GM19467 (cell line): ENCODE results near the gene MYO3B.

ENCODE experiments used
- ATAC-seq: cut with Tn5 transposase; IDR thresholded peaks from one replicate; pipeline ENCODE4 v1.9.1; 2021; ENCODE audit warnings: mild to moderate bottlenecking, moderate library complexity; ENCODE audit not compliant: unreplicated experiment

Gene MYO3B, protein sequence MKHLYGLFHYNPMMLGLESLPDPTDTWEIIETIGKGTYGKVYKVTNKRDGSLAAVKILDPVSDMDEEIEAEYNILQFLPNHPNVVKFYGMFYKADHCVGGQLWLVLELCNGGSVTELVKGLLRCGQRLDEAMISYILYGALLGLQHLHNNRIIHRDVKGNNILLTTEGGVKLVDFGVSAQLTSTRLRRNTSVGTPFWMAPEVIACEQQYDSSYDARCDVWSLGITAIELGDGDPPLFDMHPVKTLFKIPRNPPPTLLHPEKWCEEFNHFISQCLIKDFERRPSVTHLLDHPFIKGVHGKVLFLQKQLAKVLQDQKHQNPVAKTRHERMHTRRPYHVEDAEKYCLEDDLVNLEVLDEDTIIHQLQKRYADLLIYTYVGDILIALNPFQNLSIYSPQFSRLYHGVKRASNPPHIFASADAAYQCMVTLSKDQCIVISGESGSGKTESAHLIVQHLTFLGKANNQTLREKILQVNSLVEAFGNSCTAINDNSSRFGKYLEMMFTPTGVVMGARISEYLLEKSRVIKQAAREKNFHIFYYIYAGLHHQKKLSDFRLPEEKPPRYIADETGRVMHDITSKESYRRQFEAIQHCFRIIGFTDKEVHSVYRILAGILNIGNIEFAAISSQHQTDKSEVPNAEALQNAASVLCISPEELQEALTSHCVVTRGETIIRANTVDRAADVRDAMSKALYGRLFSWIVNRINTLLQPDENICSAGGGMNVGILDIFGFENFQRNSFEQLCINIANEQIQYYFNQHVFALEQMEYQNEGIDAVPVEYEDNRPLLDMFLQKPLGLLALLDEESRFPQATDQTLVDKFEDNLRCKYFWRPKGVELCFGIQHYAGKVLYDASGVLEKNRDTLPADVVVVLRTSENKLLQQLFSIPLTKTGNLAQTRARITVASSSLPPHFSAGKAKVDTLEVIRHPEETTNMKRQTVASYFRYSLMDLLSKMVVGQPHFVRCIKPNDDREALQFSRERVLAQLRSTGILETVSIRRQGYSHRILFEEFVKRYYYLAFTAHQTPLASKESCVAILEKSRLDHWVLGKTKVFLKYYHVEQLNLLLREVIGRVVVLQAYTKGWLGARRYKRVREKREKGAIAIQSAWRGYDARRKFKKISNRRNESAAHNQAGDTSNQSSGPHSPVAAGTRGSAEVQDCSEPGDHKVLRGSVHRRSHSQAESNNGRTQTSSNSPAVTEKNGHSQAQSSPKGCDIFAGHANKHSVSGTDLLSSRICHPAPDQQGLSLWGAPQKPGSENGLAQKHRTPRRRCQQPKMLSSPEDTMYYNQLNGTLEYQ (N-terminal part only)

DNA sequence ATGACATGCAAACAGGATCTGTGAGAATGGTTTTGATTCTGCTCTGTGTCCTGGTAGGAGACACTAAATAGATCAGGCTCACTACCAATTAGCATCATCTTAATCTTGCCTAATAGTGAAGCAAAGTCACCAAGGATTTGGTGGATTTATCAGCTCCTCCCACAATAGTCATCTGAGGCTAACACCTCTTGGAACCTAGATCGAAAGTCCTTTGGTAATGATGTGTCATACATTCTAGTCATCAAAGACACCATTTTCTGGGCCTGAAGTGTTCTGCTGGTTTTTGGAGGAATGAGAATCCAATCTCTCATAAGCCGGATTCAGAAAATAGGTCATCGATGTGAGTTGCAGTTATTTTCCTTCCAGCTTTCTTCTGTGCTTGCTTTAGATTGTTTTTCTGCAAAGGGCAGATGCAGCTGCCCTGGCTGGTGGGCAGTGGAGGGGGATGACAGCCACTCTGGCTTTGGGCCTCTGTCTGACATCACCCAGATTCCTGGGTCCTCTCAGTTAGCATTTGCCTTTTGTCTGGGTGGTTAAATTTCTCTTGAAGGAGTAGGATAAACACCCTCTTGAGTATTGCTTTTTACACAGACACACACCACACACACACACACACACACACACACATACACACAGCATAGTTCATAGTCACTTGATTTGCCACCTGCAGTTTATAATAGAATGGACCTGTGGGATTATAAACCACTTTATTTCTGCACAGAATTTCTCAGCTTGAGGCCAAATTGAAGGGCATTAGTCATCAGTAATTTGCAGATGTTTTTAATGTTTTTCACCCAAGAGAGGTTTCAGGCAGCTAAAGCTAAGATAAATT, at the start of gene MYO3B:
Gene MYO3B, plus strand, starts transcription at position 198 of the 832 bp plus-strand sequence. Its CDS starts 141 bp downstream, at position 339.
- ATAC-seq, result no peak

DNA sequence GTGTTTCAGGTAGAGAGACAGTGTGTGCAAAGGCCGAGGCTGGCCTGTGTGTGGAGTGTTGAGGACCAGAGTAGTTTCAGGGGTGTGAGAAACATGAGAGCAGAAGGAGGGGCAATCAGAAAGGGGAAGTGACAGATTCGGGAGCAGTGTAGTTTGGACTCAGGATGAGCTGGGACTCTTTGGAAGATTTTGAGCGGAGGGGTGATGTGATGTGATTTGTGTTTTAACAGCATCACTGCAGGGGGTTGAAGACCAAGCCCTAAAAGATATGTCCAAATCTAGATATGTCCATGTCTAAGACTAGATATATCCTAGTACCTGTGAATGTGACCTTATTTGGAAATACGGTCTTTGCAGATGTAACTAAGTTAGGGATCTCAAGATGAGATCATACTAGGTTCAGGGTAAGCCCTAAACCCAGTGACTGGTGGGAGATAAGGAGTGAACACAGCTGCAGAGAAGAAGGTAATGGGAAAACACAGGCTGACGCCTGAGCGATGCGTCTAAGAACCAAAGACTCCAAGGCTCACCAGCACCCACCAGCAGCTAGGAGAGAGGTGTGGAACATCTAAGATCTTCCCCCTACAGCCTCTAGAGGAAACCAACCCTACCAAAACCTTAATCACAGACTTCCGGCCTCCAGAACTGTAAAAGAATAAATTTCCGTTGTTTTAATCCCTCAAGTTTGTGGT, 38.5 kb upstream of the MYO3B start:
- no peak for ATAC-seq

DNA sequence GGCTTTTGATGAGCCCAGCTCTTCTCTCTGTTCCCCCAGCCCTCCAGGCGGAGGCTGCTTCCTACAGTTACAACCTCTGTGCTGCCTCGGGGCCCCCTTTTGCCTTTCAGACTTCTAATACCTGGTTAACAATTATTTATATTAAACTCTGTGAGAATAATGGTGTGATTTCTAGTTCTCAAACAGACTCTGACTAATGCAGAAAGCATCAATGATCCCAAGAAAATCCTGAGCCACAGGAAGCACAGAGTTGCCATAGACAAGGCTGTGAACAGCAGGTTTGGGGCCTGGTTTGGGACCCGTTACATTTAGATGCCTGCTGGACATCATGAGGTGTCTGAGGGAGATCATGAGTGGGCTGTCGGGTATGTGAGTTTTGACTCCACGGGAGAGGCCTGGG, 37.4 kb upstream of the MYO3B start:
- ATAC-seq, result no peak

DNA sequence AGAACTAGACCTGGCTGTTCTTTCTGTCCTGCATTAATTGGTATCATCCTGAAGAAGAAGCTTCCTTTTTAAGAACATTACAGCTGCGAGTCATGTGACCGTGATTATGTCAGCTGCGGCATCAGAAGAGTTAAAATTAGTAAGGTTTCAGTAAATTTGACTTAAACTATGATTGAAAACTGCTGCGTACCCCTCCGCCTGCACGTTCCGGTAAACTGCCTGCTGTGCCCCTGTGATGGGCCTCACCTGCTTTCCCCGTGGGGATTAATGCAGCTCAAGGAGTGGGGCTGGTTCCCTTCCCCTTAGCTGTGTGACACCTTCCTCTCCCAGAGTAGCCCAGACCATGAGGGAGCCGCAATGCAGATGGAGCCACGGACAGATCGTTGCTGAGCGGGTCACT, 36.1 kb upstream of the MYO3B start:
- no peak for ATAC-seq

GRCh38 chr2:170142502-170142901, 35.4 kb upstream of the MYO3B start:
- no peak for ATAC-seq

DNA sequence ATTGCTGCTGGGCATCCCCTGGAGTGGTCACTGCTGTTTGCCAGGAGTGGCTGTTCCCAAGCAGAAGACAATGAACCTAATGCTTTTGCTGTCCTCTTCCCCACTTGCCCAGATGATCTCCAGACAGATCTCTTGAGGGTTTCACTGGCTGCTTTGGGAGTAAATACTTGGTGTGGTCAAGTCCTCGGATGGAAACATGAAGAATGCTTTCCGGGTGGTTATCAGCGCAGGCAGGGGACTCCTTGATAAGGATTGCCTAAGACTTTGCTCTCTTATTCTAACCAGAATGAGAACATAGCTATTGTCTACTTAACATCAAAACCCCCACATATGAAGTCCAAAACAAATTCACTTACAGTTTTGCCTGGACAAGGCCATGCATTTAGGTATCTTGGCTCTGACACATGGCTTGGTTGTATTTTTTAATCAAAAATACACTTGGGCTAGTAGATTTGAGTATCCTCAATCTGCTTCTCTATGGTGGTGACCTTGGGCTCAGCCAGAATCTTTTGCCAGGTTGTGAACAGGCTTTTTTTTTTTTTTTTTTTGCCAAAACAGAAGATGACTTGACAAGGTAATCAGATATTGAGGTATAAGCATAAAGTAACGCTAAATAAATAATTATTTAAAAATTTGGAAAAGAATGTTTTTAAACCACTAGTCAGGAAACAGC, 34.8 kb upstream of the MYO3B start:
- no peak for ATAC-seq

DNA sequence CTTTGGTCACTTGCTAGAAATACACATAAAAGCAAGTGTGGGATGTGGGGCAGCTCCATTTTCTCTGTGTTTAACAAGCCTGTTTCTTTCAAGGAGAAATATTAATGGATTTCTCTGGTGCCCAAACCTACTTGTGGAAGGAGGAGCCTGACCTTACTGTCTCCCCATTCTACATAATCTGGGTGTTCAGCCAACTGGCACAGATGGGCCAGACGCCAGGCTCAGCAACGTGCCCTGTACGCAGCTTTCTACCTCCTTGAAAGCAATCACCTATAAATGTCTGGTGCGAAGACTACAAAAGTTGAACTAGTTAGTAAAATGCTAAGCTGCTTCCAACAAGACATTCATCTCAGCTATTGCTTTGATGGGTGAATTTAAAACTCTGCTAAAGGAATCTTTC, 33.2 kb upstream of the MYO3B start:
- no peak for ATAC-seq

- no peak for ATAC-seq
Measured at GRCh38 chr2:170145191-170145590, 32.8 kb upstream of the MYO3B start.

GRCh38 chr2:170145675-170146432, 32.1 kb upstream of the MYO3B start:
- no peak for ATAC-seq

DNA sequence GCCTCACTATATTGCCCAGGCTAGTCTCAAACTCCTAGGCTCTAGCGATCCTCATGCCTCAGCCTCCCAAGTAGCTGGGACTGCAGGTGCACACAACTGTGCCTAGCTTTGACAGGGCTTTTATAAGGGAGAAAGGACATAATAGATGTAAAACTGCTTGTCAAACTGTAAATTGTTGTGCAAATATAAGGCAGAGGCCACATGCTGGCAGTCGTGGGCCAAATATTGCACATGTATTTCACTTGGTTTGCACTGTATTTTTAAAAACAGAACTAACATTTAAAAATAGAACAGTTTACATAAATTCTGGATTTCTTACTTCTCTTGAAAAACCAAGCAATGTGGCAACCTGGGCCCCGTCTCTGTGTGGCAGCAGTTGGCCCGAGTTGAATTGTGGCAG, 31.2 kb upstream of the MYO3B start:
- no peak for ATAC-seq

GRCh38 chr2:170147576-170147975, 30.4 kb upstream of the MYO3B start:
- ATAC-seq, result no peak

- ATAC-seq, result no peak
Measured at GRCh38 chr2:170148161-170148560, 29.8 kb upstream of the MYO3B start.

DNA sequence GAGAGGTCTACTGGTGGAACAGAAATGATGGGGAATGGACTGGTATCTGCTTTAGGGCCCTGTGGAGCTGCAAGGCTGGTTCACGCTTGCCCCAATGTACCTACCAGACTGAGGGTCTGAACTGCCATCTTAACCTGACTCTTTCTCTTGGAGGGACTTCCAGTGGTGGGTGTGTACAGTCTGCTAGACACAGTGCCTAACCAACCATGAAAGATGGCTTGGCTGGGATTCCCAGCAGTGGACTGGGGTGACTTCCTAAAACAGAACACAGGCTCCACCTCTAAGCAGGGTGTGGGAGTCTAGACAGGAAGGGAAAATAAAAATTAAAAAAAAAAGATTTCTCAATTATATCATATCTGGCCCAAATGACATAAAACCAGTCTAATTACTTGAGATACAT, 25.5 kb upstream of the MYO3B start:
- no peak for ATAC-seq

GRCh38 chr2:170155022-170155722, 22.8 kb upstream of the MYO3B start:
- no peak for ATAC-seq

GRCh38 chr2:170155723-170156253, 22.2 kb upstream of the MYO3B start:
- no peak for ATAC-seq

DNA sequence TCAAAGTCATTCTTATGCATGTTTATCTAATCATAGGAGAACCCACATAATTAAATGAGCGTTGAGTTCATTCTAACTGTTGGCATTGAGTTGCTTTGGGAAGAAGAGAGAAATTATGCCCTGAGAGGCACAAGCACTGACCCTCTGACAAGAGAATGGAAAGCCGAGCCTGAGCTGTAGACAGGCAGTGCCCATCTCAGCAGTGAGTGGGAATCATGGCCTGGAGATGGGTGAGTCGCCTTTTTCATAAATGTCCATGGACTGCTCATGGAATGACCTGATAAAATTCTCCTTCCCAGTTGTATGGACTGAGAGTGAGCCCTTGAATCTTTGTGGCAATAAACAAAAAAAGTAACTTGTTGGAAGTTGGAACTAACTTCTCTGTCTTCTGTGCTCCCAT, 21.4 kb upstream of the MYO3B start:
- no peak for ATAC-seq

- ATAC-seq, result no peak
Measured at GRCh38 chr2:170157025-170157684, 20.8 kb upstream of the MYO3B start.
